ENCODE measurements around the gene CSRNP3.

- TF ChIP-seq TARDBP (IDR thresholded peaks at IDR 0.05) (no peak), CTBP1 (IDR thresholded peaks at IDR 0.05; ENCODE audit: borderline replicate concordance) (no peak), BHLHE40 (IDR thresholded peaks at IDR 0.05; ENCODE audit: borderline replicate concordance) (no peak), FOXM1 (IDR thresholded peaks at IDR 0.05; ENCODE audit: borderline replicate concordance) (no peak), SUZ12 (IDR thresholded peaks at IDR 0.05) (no peak), SP1 (IDR thresholded peaks at IDR 0.05) (no peak), FOXA1 (IDR thresholded peaks at IDR 0.05) (no peak), ARNT (IDR thresholded peaks at IDR 0.05) (no peak), ZNF384 (IDR thresholded peaks at IDR 0.05) (no peak), HDGF (IDR thresholded peaks at IDR 0.05; ENCODE audit: borderline replicate concordance) (no peak), FOXK2 (IDR thresholded peaks at IDR 0.05) (no peak), L3MBTL2 (conservative IDR thresholded peaks at IDR 0.05) (no peak), NFRKB (IDR thresholded peaks at IDR 0.05) (no peak)
- TF ChIP-seq, protein P1, sequence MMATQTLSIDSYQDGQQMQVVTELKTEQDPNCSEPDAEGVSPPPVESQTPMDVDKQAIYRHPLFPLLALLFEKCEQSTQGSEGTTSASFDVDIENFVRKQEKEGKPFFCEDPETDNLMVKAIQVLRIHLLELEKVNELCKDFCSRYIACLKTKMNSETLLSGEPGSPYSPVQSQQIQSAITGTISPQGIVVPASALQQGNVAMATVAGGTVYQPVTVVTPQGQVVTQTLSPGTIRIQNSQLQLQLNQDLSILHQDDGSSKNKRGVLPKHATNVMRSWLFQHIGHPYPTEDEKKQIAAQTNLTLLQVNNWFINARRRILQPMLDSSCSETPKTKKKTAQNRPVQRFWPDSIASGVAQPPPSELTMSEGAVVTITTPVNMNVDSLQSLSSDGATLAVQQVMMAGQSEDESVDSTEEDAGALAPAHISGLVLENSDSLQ (IDR thresholded peaks at IDR 0.05), result no peak
These were observed 5.2 kb downstream of the CSRNP3 start for GRCh38 chr2:165474619-165475276.

Measured in HEK293T (cell line).